Measurements from ENCODE around the gene NAV3. TPM values are rescaled to one million over a fixed set of nuclear protein-coding genes. Genes with fewer than 3 reads are reported as not detected.

NAV3 gene
- total RNA-seq, 2 donors from 2014 or later = 0.72 to 1.9 TPM

- Histone ChIP-seq H3K27ac (no peak overlapping the region), H3K9ac (ENCODE audit: low read depth in 2 of 2, low read length in 2 of 2) (no peak overlapping the region), H3K9me3 (no peaks in the 10 kb centered on the region), H3K4me1 (no peaks in the 10 kb centered on the region), H3K4me3 (no peak overlapping the region), H3K36me3 (no peaks in the 10 kb centered on the region), H3K27me3 (no peaks in the 10 kb centered on the region)
- TF ChIP-seq, protein P1, sequence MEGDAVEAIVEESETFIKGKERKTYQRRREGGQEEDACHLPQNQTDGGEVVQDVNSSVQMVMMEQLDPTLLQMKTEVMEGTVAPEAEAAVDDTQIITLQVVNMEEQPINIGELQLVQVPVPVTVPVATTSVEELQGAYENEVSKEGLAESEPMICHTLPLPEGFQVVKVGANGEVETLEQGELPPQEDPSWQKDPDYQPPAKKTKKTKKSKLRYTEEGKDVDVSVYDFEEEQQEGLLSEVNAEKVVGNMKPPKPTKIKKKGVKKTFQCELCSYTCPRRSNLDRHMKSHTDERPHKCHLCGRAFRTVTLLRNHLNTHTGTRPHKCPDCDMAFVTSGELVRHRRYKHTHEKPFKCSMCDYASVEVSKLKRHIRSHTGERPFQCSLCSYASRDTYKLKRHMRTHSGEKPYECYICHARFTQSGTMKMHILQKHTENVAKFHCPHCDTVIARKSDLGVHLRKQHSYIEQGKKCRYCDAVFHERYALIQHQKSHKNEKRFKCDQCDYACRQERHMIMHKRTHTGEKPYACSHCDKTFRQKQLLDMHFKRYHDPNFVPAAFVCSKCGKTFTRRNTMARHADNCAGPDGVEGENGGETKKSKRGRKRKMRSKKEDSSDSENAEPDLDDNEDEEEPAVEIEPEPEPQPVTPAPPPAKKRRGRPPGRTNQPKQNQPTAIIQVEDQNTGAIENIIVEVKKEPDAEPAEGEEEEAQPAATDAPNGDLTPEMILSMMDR (IDR thresholded peaks at IDR 0.05) = no peak
- intact Hi-C loops (cut with DNase I) = no loop called here
- no peak for DNase-seq
These were observed 346.6 kb downstream of the NAV3 start for GRCh38 chr12:78177298-78177697.

- Histone ChIP-seq H3K36me3 (no peaks in the 10 kb centered on the region), H3K4me3 (no peak overlapping the region), H3K27me3 (no peaks in the 10 kb centered on the region), H3K4me1 (no peaks in the 10 kb centered on the region), H3K27ac (no peak overlapping the region), H3K9me3 (no peaks in the 10 kb centered on the region), H3K9ac (ENCODE audit: low read depth in 2 of 2, low read length in 2 of 2) (no peak overlapping the region)
- intact Hi-C loops (cut with DNase I) = no loop called here
- TF ChIP-seq, protein P1 (IDR thresholded peaks at IDR 0.05) = no peak
- no peak for DNase-seq
These were observed 348.7 kb downstream of the NAV3 start for GRCh38 chr12:78179346-78179745.

DNA sequence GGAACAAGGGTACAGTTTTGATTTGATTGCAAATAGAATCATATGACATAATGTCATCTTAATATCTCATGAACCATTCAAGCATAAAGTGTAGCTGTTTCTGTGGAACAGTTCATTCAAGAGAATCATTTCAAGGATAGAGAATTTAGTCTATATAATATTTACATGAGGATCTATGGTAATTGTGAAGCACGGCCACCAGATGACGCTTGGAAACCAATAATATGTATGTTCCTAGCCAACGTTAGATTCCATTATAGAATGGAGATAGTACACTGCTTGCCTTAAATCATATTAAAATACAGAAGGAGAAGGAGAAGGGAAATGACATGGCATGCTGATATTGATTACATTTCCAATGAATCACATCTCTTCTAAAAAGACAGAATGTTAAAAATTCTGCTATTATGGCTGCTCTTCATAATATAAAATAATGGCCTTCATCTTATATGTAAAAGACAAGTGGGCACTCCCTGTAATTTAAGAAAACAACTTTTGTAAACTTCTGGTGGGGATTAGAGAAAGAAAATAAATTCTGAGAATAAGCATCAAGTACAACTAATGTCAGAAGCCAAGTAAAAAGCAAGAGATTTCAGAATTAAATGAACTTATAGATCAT lies 351.0 kb downstream of the NAV3 start:
- intact Hi-C loops (cut with DNase I) = no loop called here
- no peak for DNase-seq

DNA sequence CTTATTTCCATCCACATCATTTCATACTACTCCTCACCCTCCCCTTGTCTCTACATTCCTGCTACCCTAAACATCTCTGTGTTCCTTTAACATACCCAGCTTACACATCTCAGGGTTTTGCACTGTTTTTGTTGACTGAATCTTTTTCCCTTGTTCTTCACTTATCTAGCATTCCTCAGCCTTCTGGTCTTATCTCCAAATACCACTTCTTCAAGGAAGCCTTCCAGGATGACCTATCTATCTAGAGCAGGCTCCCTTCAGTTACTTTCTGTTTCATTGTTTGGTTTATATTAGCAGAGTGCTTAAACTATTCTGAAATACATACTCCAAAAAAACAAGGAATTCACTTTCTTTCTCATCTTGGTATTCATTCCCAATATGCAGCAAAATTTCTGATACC lies 353.1 kb downstream of the NAV3 start:
- TF ChIP-seq, protein P1 (IDR thresholded peaks at IDR 0.05) = no peak
- H3K4me1 ChIP-seq = no peaks in the 10 kb centered on the region
- intact Hi-C loops (cut with DNase I) = no loop called here
- H3K9me3 ChIP-seq = no peaks in the 10 kb centered on the region
- H3K36me3 ChIP-seq = no peaks in the 10 kb centered on the region
- H3K9ac ChIP-seq (ENCODE audit: low read depth in 2 of 2, low read length in 2 of 2) = no peak overlapping the region
- no peak overlapping the region for H3K27ac ChIP-seq
- no peaks in the 10 kb centered on the region for H3K27me3 ChIP-seq
- no peak for DNase-seq
- H3K4me3 ChIP-seq = no peak overlapping the region

More for the DNA sequence above, 351.0 kb downstream of the NAV3 start:
- TF ChIP-seq, protein P1 (IDR thresholded peaks at IDR 0.05) = no peak
- H3K27ac ChIP-seq = no peak overlapping the region
- H3K4me3 ChIP-seq = no peak overlapping the region
- no peaks in the 10 kb centered on the region for H3K9me3 ChIP-seq
- no peaks in the 10 kb centered on the region for H3K27me3 ChIP-seq
- no peaks in the 10 kb centered on the region for H3K36me3 ChIP-seq
- no peak overlapping the region for H3K9ac ChIP-seq (ENCODE audit: low read depth in 2 of 2, low read length in 2 of 2)
- no peaks in the 10 kb centered on the region for H3K4me1 ChIP-seq

DNA sequence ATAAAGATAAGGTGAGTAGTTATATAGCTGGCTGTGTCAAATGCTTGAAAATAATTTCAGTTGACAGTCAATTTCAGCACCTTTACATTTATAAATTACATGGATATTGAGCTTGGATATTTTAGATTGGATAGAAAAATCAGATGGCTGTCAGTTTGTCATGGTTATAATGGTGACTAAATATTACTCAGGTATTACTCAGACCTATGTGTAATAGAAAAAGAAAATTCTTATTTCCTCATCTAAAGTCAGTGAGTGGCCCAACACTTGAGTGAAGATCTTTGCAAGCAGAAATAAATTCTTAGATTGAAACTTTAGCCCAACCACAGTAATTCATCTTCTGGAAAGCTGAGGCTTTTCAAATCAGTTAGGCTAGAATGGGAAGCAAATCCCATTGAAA lies 354.4 kb downstream of the NAV3 start:
- H3K4me3 ChIP-seq = no peak overlapping the region
- H3K9me3 ChIP-seq = no peaks in the 10 kb centered on the region
- H3K4me1 ChIP-seq = no peaks in the 10 kb centered on the region
- no peak for DNase-seq
- TF ChIP-seq, protein P1 (IDR thresholded peaks at IDR 0.05) = no peak
- no peak overlapping the region for H3K27ac ChIP-seq
- H3K9ac ChIP-seq (ENCODE audit: low read depth in 2 of 2, low read length in 2 of 2) = no peak overlapping the region
- H3K27me3 ChIP-seq = no peaks in the 10 kb centered on the region
- H3K36me3 ChIP-seq = no peaks in the 10 kb centered on the region
- intact Hi-C loops (cut with DNase I) = no loop called here

Data from colonic mucosa (tissue), 4 donors.